Neural progenitor cell (in vitro differentiated cells): ENCODE measurements around the gene CDK3.

Experiments used
- EZH2 ChIP-seq: fragments of 200-600 bp; sonication (generic); IDR thresholded peaks from 2 replicates; pipeline ENCODE4 v1.6.1; 2017; ENCODE audit warnings: antibody characterized with exemption, mild to moderate bottlenecking, moderate library complexity
- EZH2phosphoT487 ChIP-seq: fragments of 200-600 bp; sonication (generic); IDR thresholded peaks from 2 replicates; pipeline ENCODE4 v1.6.1; 2017; ENCODE audit warnings: antibody characterized with exemption
- TF ChIP-seq, protein P1 (sequence below): fragments of 200-600 bp; sonication (generic); IDR thresholded peaks from 2 replicates; pipeline ENCODE4 v1.5.1; 2017; ENCODE audit warnings: antibody characterized with exemption, mild to moderate bottlenecking

DNA sequence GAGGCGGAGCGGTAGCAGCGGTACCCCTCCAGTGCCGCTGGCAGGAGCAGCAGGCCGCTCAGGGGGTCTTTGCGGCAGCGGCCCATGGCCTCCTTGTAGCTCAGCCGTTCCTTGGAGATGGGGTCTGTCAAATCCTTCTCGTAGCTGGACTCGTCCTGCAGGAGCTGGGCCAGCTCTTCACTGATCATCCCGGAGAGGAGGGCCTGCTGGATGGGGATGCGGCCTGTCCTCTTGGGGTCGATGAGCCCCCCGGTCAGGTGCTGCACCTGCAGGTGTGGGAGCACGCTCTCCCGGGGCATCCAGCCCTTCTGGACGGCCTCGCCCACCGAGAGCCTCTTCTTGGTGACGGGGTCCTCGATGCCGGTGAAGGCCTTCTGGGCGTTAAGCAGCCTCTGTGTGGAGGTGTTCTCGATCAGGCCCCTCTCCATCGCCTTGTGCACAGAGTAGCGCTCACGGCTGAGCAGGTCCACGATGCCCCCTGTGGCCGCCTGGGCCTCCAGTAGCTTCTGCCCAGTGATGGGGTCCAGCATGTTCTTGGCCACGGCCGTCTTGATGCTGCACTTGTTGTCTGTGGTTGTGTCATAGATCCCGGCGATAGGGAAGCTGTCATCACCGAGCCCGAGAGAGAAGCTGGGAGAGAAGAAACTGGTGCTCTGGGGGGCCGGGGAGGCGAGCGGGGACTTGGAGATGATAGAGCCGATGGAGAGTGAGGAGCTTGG, 6.6 kb downstream of the CDK3 start:
- TF ChIP-seq EZH2phosphoT487 (no peak), EZH2 (no peak)
- TF ChIP-seq, protein P1, sequence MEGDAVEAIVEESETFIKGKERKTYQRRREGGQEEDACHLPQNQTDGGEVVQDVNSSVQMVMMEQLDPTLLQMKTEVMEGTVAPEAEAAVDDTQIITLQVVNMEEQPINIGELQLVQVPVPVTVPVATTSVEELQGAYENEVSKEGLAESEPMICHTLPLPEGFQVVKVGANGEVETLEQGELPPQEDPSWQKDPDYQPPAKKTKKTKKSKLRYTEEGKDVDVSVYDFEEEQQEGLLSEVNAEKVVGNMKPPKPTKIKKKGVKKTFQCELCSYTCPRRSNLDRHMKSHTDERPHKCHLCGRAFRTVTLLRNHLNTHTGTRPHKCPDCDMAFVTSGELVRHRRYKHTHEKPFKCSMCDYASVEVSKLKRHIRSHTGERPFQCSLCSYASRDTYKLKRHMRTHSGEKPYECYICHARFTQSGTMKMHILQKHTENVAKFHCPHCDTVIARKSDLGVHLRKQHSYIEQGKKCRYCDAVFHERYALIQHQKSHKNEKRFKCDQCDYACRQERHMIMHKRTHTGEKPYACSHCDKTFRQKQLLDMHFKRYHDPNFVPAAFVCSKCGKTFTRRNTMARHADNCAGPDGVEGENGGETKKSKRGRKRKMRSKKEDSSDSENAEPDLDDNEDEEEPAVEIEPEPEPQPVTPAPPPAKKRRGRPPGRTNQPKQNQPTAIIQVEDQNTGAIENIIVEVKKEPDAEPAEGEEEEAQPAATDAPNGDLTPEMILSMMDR = no peak
